HepG2 (cell line): ENCODE data around the gene FTL. TPM values are rescaled to one million over a fixed set of nuclear protein-coding genes. Genes with fewer than 3 reads are reported as not detected.

Experiments
- ATF4 ChIP-seq, 2 experiments: fragments of 450-650 bp in 1 of 2; sonication (generic) in 1 of 2; formaldehyde crosslinking; IDR thresholded peaks; 2 replicates each; pipeline versions ENCODE4 v1.5.0 to v1.8.0; 2020 to 2022; ENCODE audit warnings: mild to moderate bottlenecking in 1 of 2, missing genetic modification reagents in 1 of 2
- BRD4 ChIP-seq: sonication (generic); formaldehyde crosslinking; IDR thresholded peaks from 2 replicates; pipeline ENCODE4 v1.4.0; 2020; ENCODE audit warnings: missing genetic modification reagents
- DNMT1 ChIP-seq: sonication (generic); formaldehyde crosslinking; IDR thresholded peaks from 2 replicates; pipeline ENCODE4 v1.5.1; 2020; ENCODE audit warnings: mild to moderate bottlenecking, missing genetic modification reagents
- EED ChIP-seq: sonication (generic); formaldehyde crosslinking; IDR thresholded peaks from 2 replicates; pipeline ENCODE4 v1.5.0; 2020; ENCODE audit warnings: mild to moderate bottlenecking, missing genetic modification reagents
- FOXP4 ChIP-seq: sonication (generic); formaldehyde crosslinking; IDR thresholded peaks from 2 replicates; pipeline ENCODE4 v1.4.0; 2020; ENCODE audit warnings: missing genetic modification reagents
- GRHL1 ChIP-seq: sonication (generic); formaldehyde crosslinking; conservative IDR thresholded peaks from 2 replicates; pipeline ENCODE4 v1.8.0; 2022; ENCODE audit warnings: missing genetic modification reagents
- KDM2A ChIP-seq: sonication (generic); formaldehyde crosslinking; IDR thresholded peaks from 2 replicates; pipeline ENCODE4 v1.4.0; 2020; ENCODE audit warnings: low read depth, missing genetic modification reagents, borderline replicate concordance
- KMT2B ChIP-seq: IDR thresholded peaks from 2 replicates; pipeline ENCODE4 v1.6.1; 2016; ENCODE audit warnings: missing genetic modification reagents, missing compliant biosample characterization
- NFKBIZ ChIP-seq: IDR thresholded peaks from 2 replicates; pipeline ENCODE4 v1.6.1; 2018; ENCODE audit warnings: missing genetic modification reagents, missing compliant biosample characterization
- PRPF4 ChIP-seq: fragments of 200-400 bp; formaldehyde crosslinking; IDR thresholded peaks from 2 replicates; pipeline ENCODE4 v1.6.1; 2016; ENCODE audit warnings: low read length, low read depth; ENCODE audit not compliant: poor library complexity, severe bottlenecking
- RBM39 ChIP-seq: fragments of 200-400 bp; formaldehyde crosslinking; IDR thresholded peaks from one replicate; pipeline ENCODE4 v1.6.1; 2018; ENCODE audit warnings: antibody characterized with exemption, mild to moderate bottlenecking, low read depth, low read length; ENCODE audit not compliant: poor library complexity, severe bottlenecking
- SMAD3 ChIP-seq: sonication (generic); formaldehyde crosslinking; IDR thresholded peaks from 2 replicates; pipeline ENCODE4 v1.4.0; 2020; ENCODE audit warnings: missing genetic modification reagents
- ZFP36L2 ChIP-seq: sonication (generic); formaldehyde crosslinking; IDR thresholded peaks from 2 replicates; pipeline ENCODE4 v1.4.0; 2020; ENCODE audit warnings: missing genetic modification reagents
- ZHX1 ChIP-seq: sonication (generic); formaldehyde crosslinking; IDR thresholded peaks from 2 replicates; pipeline ENCODE4 v1.8.1; 2022; ENCODE audit warnings: low read depth, mild to moderate bottlenecking, missing genetic modification reagents
- ZMYM2 ChIP-seq: sonication (generic); formaldehyde crosslinking; IDR thresholded peaks from 2 replicates; pipeline ENCODE4 v1.8.0; 2022; ENCODE audit warnings: mild to moderate bottlenecking, missing genetic modification reagents
- ZNF619 ChIP-seq: sonication (generic); formaldehyde crosslinking; IDR thresholded peaks from 2 replicates; pipeline ENCODE4 v1.4.0; 2020; ENCODE audit warnings: mild to moderate bottlenecking, missing genetic modification reagents
- ZNF777 ChIP-seq: sonication (generic); formaldehyde crosslinking; IDR thresholded peaks from 2 replicates; pipeline ENCODE4 v1.4.0; 2020; ENCODE audit warnings: missing genetic modification reagents
- ZNF784 ChIP-seq: sonication (generic); formaldehyde crosslinking; IDR thresholded peaks from 2 replicates; pipeline ENCODE4 v1.5.1; 2020; ENCODE audit warnings: missing genetic modification reagents, mild to moderate bottlenecking, borderline replicate concordance
- polyA plus RNA-seq, 8 experiments: library from polyadenylated mRNA; depleted of rRNA in 3 of 8; stranded (reverse) in 7 of 8; unstranded in 1 of 8; fragments of >200 nt; fragmentation: Illumina TruSeq in 4 of 8; extraction: Trizol in 4 of 8; gene quantifications; 2 replicates each; pipeline versions ENCODE4 v1.2.1 to v1.2.3, GENCODE V29; 2011 to 2016; ENCODE audit warnings: low read depth in 4 of 8, missing spikeins in 1 of 8, mixed read lengths in 1 of 8; ENCODE audit not compliant: insufficient read depth in 1 of 8
- total RNA-seq, 5 experiments: library from RNA; depleted of rRNA; stranded (reverse); fragments of >200 nt; fragmentation: Illumina TruSeq; extraction: Trizol; gene quantifications; 2 replicates each; pipeline ENCODE4 v1.2.3, GENCODE V29; 2016; ENCODE audit warnings: low read depth in 1 of 5

Gene FTL
- total and polyA plus RNA-seq, 2 of the 13 experiments (the other 11 are each of a cell fraction or from before 2014, with no cell fraction given) = 2,721 to 8,800 TPM

GRCh38 chr19:48962029-48962848 is 2.9 kb upstream of the FTL start (continued):
- TF ChIP-seq ZMYM2 (CRISPR knock-in tag) (peak; percentile 80; the same call in 1 of the 2 replicates), ATF4 (CRISPR knock-in tag; IDR thresholded peaks at IDR 0.05) (peak in 1 of 2 experiments; percentile 66; a peak in 1 of 4 replicates), PRPF4 (peak; percentile 31), GRHL1 (no peak), DNMT1 (CRISPR knock-in tag) (peak; percentile 77; the same call in 1 of the 2 replicates), EED (CRISPR knock-in tag) (peak; percentile 68; the same call in 1 of the 2 replicates), ZNF777 (CRISPR knock-in tag) (peak; percentile 60), NFKBIZ (0 out of 2 replicates have a peak, but pooled peaks have one; percentile 40), KMT2B (CRISPR knock-in tag) (peak; percentile 59; the same call in 1 of the 2 replicates), BRD4 (CRISPR knock-in tag) (0 out of 2 replicates have a peak, but pooled peaks have one; percentile 21), ZFP36L2 (CRISPR knock-in tag) (0 out of 2 replicates have a peak, but pooled peaks have one; percentile 26), SMAD3 (peak; percentile 80; the same call in 1 of the 2 replicates), RBM39 (peak; percentile 88), ZHX1 (CRISPR knock-in tag) (peak; percentile 77), FOXP4 (CRISPR knock-in tag) (peak; percentile 72), KDM2A (CRISPR knock-in tag) (peak; percentile 96), ZNF619 (CRISPR knock-in tag) (0 out of 2 replicates have a peak, but pooled peaks have one; percentile 30), ZNF784 (CRISPR knock-in tag) (no peak; the same call in none of the 2 replicates)
